ENCODE measurements around the gene PTGR2. TPM values are rescaled to one million over a fixed set of nuclear protein-coding genes. Genes with fewer than 3 reads are reported as not detected.

The PTGR2 gene
- total and polyA plus RNA-seq, 2 donors (not counting 3 experiments of a cell fraction or from before 2014, with no cell fraction given), result 1.1 to 5.6 TPM

DNA sequence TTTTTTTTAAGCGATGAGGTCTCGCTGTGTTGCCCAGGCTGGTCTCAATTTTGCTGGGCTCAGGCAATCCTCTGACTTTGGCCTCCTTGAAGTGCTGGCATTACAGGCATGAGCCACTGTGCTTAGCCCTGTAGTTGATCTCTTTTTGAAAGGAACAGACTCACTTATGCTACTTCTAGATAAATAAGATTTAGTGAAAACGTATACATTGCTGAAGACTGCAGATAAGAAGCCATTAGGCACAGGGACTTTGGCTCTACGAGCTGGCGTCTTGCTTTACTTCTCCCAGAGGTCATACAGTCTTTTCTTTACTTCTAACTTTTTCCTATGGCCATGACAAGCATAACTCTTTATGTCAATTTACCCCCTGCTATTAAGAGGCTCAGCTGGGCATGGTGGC is 9.4 kb downstream of the PTGR2 start:
- POLR2A ChIA-PET, result no interaction called here
- no peak overlapping the region for H3K4me2 ChIP-seq (ENCODE audit: insufficient read depth, low read length)
- dilution Hi-C loops (cut with MboI; ENCODE audit: extremely low pct_ligation_motif_present, low sequenced_read_pairs), result no loop called here
- H4K20me1 ChIP-seq (replicated peaks; ENCODE audit: control insufficient read depth, extremely low read depth, insufficient read depth, low read length), result no peaks in the 10 kb centered on the region
- DNase-seq (ENCODE audit: low read depth, low spot score) (no peak), FAIRE-seq (no peak)
- H3K27ac ChIP-seq (ENCODE audit: insufficient read depth, low read depth, low read length), result no peak overlapping the region
- no peaks in the 10 kb centered on the region for H3K9me3 ChIP-seq (replicated peaks; ENCODE audit: control insufficient read depth, insufficient read depth, low read length)
- no peaks in the 10 kb centered on the region for H3K36me3 ChIP-seq (ENCODE audit: control insufficient read depth in 2 of 2, extremely low read depth in 1 of 2, insufficient read depth in 2 of 2, low read length in 2 of 2)
- no peak overlapping the region for H3K4me3 ChIP-seq (replicated peaks in 1 of 3; ENCODE audit: insufficient read depth in 1 of 3, low read depth in 1 of 3, low read length in 3 of 3)
- H3K79me2 ChIP-seq (ENCODE audit: control insufficient read depth, insufficient read depth, low read length), result no peaks in the 10 kb centered on the region
- intact Hi-C loops (cut with micrococcal nuclease), result loop anchor here (10.0 kb wide), 1 partner anchor 356 kb away; no protein-coding TSS in a partner anchor
- H3K4me1 ChIP-seq (ENCODE audit: control insufficient read depth, extremely low read depth, insufficient read depth, low read length), result no peaks in the 10 kb centered on the region
- CTCF ChIA-PET, result no interaction called here
- H3K9me1 ChIP-seq (replicated peaks; ENCODE audit: control insufficient read depth, extremely low read depth, insufficient read depth, low read length), result no peaks in the 10 kb centered on the region
- H2AFZ ChIP-seq (ENCODE audit: low read depth, low read length), result no peak overlapping the region
- BruUV-seq (replicated peaks), result no TSS peak
- H3K27me3 ChIP-seq (ENCODE audit: control insufficient read depth in 2 of 2, insufficient read depth in 2 of 2, low read length in 2 of 2), result no peaks in the 10 kb centered on the region
- no peak for TF ChIP-seq JUN (IDR thresholded peaks at IDR 0.05; ENCODE audit: borderline replicate concordance, insufficient read depth, insufficient read length, low read depth)
- H3K9ac ChIP-seq (replicated peaks; ENCODE audit: extremely low read depth, insufficient read depth, low read length), result no peak overlapping the region

DNA sequence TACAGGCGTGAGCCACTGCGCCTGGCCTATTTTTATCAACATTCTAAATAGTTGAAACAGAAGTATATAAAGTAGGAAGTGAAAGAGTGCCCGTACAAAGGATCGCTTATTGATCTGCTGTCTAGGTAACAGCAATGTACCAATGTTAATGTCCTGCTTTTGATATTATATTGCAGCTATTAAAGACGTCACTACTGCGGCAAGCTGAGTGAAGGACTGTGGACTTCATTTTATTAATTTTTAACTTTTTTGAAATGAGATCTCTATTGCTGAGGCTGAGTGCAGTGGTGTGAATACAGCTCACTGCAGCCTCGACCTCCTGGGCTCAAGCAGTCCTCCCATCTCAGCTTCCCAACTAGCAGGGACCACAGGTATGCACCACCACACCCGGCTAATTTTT is 10.8 kb downstream of the PTGR2 start:
- TF ChIP-seq FOS (IDR thresholded peaks at IDR 0.05; ENCODE audit: borderline replicate concordance, insufficient read depth, low read length) (no peak), POLR2AphosphoS5 (IDR thresholded peaks at IDR 0.05; ENCODE audit: insufficient read depth, low read depth, low read length) (no peak), GATA2 (IDR thresholded peaks at IDR 0.05; ENCODE audit: insufficient read depth, insufficient read length, low read depth, low read length) (no peak), POLR2A (IDR thresholded peaks at IDR 0.05; ENCODE audit: low read depth, low read length) (no peak), JUN (IDR thresholded peaks at IDR 0.05; ENCODE audit: borderline replicate concordance, insufficient read depth, insufficient read length, low read depth) (no peak), EZH2 (IDR thresholded peaks at IDR 0.05; ENCODE audit: borderline replicate concordance, low read depth, low read length, severe bottlenecking) (no peak), MYC (IDR thresholded peaks at IDR 0.05; ENCODE audit: low read depth, low read length) (no peak)
- TF ChIP-seq, protein P1, sequence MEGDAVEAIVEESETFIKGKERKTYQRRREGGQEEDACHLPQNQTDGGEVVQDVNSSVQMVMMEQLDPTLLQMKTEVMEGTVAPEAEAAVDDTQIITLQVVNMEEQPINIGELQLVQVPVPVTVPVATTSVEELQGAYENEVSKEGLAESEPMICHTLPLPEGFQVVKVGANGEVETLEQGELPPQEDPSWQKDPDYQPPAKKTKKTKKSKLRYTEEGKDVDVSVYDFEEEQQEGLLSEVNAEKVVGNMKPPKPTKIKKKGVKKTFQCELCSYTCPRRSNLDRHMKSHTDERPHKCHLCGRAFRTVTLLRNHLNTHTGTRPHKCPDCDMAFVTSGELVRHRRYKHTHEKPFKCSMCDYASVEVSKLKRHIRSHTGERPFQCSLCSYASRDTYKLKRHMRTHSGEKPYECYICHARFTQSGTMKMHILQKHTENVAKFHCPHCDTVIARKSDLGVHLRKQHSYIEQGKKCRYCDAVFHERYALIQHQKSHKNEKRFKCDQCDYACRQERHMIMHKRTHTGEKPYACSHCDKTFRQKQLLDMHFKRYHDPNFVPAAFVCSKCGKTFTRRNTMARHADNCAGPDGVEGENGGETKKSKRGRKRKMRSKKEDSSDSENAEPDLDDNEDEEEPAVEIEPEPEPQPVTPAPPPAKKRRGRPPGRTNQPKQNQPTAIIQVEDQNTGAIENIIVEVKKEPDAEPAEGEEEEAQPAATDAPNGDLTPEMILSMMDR (IDR thresholded peaks at IDR 0.05; ENCODE audit: extremely low read depth in 1 of 2, insufficient read depth in 1 of 2, low read depth in 1 of 2, low read length in 2 of 2), result no peak
- TF ChIP-seq, protein P2, sequence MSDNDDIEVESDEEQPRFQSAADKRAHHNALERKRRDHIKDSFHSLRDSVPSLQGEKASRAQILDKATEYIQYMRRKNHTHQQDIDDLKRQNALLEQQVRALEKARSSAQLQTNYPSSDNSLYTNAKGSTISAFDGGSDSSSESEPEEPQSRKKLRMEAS (IDR thresholded peaks at IDR 0.05; ENCODE audit: insufficient read depth, insufficient read length), result no peak
- H4K20me1 ChIP-seq (replicated peaks; ENCODE audit: control insufficient read depth, extremely low read depth, insufficient read depth, low read length), result no peaks in the 10 kb centered on the region
- dilution Hi-C loops (cut with MboI; ENCODE audit: extremely low pct_ligation_motif_present, low sequenced_read_pairs) (no loop called here), intact Hi-C loops (cut with micrococcal nuclease) (loop anchor here (10.0 kb wide), 1 partner anchor 358 kb away; no protein-coding TSS in a partner anchor)
- FAIRE-seq (no peak), DNase-seq (ENCODE audit: low read depth, low spot score) (no peak)
- BruUV-seq (replicated peaks), result no TSS peak
- CTCF ChIA-PET, result no interaction called here
- H3K27ac ChIP-seq (ENCODE audit: insufficient read depth, low read depth, low read length), result no peak overlapping the region
- no peak overlapping the region for H3K4me3 ChIP-seq (replicated peaks in 1 of 3; ENCODE audit: insufficient read depth in 1 of 3, low read depth in 1 of 3, low read length in 3 of 3)
- no peaks in the 10 kb centered on the region for H3K36me3 ChIP-seq (ENCODE audit: control insufficient read depth in 2 of 2, extremely low read depth in 1 of 2, insufficient read depth in 2 of 2, low read length in 2 of 2)
- POLR2A ChIA-PET, result no interaction called here
- no peak overlapping the region for H2AFZ ChIP-seq (ENCODE audit: low read depth, low read length)
- no peak overlapping the region for H3K4me2 ChIP-seq (ENCODE audit: insufficient read depth, low read length)
- no peaks in the 10 kb centered on the region for H3K9me1 ChIP-seq (replicated peaks; ENCODE audit: control insufficient read depth, extremely low read depth, insufficient read depth, low read length)
- no peaks in the 10 kb centered on the region for H3K9me3 ChIP-seq (replicated peaks; ENCODE audit: control insufficient read depth, insufficient read depth, low read length)
- H3K4me1 ChIP-seq (ENCODE audit: control insufficient read depth, extremely low read depth, insufficient read depth, low read length), result no peaks in the 10 kb centered on the region
- no peaks in the 10 kb centered on the region for H3K27me3 ChIP-seq (ENCODE audit: control insufficient read depth in 2 of 2, insufficient read depth in 2 of 2, low read length in 2 of 2)
- H3K9ac ChIP-seq (replicated peaks; ENCODE audit: extremely low read depth, insufficient read depth, low read length), result no peak overlapping the region
- H3K79me2 ChIP-seq (ENCODE audit: control insufficient read depth, insufficient read depth, low read length), result no peaks in the 10 kb centered on the region

Measured in endothelial cell of umbilical vein (primary cell).